DLD1 (cell line): ENCODE measurements around the gene CLCNKA.
"Not testable (repeated sequence)": the region's sequence is repeated elsewhere in the genome, so short reads cannot be mapped to it uniquely, and the experiment has no call there.

ENCODE experiments used
- in situ Hi-C: cut with HindIII; loops from 2 replicates; pipeline ENCODE4 v1.10.0; 2017; ENCODE audit warnings: low sequenced_read_pairs

CLCNKA gene

GRCh38 chr1:15997076-15997585 lies 24.7 kb upstream of the CLCNKA start:
- in situ Hi-C loops, result no loop called here

DNA sequence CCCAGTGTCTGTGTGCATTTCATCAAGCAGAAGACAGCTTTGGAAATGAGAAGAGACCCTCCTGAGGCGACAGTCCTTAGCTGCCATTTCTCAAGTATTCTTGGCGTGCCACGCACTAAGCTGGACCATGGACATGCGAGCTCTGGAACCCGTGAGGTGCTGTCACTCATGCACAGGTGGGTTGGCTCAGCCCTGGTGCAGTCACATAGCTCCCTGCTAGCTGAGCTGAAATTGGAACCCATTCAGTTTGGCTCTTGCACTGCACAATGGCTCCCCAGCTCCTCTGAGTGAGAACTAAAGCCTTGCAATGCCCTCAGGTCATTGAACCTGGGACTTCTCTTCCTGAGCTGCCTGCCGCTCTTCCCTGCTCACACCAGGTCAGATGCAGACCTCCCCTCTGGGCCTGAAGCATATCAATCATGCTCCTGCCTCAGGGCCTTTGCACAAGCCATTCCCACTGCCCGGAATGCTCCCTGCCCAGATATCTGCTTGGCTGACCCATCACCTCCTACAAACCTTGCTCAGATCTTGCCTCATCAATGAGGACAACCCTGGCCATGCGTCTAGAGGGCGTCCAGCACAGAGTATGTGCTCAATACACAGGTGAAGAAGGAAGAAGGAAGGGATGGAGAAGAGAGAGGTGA lies 24.1 kb upstream of the CLCNKA start:
- in situ Hi-C loops, result no loop called here

DNA sequence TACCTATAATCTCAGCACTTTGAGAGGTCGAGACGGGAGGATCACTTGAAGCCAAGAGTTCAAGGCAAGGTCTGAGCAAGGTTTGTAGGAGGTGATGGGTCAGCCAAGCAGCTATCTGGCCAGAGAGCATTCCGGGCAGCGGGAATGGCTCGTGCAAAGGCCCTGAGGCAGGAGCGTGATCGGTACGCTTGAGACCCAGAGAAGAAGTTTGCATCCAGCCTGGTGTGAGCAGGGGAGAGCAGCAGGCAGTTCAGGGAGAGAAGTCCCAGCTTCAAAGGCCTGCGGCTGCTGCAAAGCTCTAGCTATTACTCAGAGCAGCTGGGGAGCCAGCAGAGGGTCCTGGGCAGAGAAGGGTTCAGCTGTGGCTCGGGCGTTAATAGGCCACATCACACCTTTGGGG lies 22.9 kb upstream of the CLCNKA start:
- in situ Hi-C loops, result no loop called here

GRCh38 chr1:16001274-16001673 lies 20.6 kb upstream of the CLCNKA start:
- in situ Hi-C loops, result not testable (repeated sequence)

DNA sequence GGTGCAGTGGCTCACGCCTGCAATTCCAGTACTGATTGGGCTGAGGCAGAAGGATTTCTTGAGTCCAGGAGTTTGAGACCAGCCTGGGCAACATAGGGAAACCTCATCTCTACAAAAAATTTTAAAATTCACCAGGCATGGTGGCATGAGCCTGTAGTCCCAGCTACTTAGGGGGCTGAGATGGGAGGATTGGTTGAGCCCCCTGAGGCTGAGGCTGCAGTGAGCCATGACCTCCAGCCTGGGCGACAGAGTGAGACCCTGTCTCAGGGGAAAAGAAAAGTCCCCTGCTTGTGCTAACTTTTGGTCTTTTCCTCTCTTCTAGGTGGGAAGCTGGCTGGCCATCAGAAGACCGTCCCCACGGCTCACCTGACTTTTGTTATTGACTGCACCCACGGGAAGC lies 16.2 kb upstream of the CLCNKA start:
- in situ Hi-C loops, result no loop called here

- in situ Hi-C loops, result no loop called here
Observed at GRCh38 chr1:16006010-16006409, 15.8 kb upstream of the CLCNKA start.

DNA sequence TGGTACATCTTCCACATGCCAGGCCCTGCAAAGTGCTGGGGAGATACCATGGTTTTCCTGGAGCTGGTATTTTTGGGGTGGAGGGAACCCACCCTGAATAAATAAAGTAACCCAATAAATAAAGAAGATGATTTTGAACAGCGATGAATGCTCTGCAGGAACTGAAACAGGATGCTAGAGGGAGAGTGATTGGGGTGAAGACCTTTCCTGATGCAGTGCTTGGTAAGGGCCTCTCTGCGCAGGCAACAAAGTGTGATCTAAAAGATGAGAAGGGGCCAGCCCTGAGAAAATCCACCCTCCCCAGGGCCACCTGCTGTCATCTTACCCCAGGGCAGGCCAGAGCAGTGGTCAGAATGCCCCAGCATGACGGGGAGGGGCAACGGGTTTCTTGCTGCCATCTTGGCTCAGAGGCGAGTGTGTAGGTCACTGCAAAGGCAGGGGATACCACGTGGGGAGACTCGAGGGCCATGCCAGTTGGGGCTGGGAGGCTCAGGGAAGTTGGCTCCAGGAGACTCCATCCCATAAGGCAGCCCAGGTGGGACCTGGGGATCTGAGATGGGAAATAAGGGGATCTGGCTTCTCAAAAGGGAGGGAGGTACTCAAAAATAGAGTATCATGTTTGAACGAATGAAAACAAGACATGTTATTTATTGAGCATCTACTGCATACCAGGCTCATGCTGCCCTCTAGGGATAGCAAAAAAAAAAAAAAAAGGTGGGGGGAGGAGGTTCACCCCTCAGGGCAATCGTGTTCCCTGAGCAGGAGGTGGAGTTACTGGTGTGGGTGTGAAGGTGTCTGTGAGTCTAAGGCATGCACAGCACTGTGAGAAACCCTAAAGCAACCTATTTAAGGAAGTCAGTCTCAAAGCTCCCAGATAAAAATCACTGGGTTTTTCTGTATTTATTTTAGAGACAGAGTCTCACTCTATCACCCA lies 15.0 kb upstream of the CLCNKA start:
- in situ Hi-C loops, result no loop called here

- in situ Hi-C loops, result no loop called here
Observed at GRCh38 chr1:16007671-16008341, 14.0 kb upstream of the CLCNKA start.

- in situ Hi-C loops, result no loop called here
Observed at GRCh38 chr1:16009030-16009460, 12.8 kb upstream of the CLCNKA start.

DNA sequence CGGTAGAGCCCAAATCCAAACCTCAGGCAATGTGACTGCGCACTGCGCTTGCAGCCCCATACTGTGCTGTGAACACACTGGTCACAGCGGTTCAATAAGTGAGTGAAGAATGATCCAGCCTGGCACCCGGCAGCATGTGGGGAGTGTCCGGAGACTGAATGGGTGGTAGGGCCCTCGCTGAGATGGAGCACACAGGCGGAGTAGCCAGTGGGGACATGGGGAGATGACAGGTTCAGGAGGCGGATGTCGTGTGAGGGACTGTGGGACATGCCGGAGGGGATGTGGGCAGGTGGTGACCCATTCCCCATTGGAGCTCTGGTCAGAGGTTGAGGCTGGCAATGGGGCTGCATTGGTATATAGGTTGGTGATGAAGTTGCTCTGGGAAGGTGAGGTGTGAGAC lies 12.2 kb upstream of the CLCNKA start:
- in situ Hi-C loops, result no loop called here

DNA sequence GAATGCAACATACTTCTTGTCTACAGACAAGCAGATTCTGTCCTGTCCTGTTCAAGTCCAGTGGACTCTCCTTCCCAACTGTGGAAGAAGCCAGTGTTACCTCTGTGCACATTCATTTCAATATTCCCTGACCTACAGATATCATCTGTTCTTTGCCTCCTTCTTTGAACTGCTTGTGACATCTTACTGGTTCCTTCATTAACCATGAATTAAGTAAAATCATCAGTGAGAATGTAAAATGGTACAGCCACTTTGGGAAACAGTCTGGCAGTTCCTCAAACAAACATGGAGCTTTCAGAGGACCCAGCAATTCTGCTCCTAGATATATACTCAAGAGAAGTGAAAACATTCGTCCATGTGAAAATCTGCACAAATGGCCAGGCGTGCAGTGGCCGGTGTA lies 11.0 kb upstream of the CLCNKA start:
- in situ Hi-C loops, result no loop called here

DNA sequence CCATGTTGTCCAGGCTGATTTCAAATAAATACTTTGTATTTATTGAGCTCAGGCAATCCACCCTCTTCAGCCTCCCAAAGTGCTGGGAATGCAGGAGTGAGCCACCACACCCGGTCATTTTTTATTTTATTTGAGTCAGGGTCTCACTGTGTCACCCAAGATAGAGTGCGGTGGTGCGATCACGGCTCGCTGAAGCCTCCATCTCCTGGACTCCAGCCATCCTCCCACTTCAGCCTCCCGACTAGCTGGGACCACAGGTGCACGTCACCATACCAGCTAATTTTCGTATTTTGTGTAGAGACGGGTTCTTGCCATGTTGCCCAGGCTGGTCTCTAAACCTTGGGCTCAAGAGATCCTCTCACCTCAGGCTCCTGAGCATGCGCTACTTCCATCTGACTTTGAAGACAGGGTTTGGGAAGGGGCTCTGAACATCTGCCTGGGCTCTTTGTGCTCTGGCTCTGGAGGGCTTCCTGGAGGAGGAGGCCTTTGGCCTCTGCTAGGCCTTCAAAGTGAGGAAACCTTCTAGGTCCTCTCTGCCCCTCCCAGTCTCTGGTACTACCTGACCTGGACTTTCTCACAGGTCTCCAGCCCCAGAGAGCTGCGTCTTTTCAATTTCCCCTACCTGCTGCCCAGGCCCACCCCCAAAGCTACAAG lies 9.8 kb upstream of the CLCNKA start:
- in situ Hi-C loops, result no loop called here

DNA sequence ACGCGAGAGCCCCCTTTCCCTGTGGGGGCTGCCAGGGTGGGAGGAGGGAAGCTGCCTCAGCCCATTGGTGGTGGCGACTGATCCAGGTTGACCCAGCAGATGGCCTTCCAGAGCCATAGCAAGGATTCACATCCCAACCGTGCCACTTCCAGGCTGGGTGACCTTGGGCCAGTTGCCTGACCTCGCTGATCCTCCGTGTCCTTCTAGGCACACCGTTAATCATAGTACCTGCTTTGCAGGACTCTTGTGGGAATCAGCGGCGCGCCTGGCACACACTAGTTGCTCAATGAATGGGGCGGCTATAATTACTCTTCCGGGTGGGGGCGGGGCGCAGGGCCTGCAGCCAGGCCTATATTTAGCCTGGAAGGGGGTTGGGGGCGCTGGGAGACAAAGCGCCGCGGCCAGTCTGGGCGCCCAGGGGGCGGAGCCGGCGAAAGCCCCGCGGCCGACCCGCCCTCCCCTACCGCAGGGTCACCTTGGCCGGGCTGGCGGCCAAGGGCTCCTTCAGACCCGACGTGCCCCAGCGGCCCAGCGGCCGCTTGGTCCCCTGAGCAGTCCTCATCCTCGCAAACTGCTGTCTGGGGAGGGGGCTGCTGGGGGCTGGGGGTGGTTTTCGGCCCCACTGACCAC lies 9.1 kb upstream of the CLCNKA start:
- in situ Hi-C loops, result no loop called here

DNA sequence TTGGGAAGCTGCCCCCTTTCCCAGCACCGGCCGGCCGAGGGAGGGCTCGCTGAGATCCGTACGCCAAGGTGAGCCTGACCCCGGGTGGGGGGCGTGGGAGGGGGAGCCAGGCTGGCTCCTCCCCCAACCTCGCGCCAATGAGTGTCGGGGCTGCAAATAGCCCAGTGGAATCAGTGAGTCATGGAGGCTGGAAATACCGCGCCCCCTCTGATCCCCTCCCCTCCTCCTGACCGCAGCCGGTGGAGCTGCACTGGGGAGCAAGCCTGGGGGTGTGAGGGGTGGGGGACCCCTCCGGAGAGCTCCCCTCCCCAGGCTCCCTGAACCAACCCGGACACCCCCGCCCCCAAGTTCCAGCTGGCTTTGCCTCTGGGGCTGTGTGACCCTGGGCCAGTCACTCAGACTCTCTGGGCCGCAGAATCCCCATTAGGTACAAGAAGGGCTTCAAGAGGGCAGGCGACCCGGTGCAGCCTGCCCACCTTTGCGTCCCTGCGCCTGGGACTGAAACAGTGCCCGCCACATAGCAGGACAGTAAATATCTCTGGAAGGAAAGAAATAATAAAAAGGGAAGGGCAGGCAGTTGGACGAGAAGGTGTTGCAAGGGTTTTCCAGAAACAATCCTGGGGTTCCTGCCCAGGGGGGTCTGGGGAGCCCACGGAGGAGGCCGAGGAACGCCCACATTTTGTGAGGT lies 8.5 kb upstream of the CLCNKA start:
- in situ Hi-C loops, result no loop called here

- in situ Hi-C loops, result no loop called here
Observed at GRCh38 chr1:16013908-16014258, 8.0 kb upstream of the CLCNKA start.

- in situ Hi-C loops, result no loop called here
Observed at GRCh38 chr1:16014509-16015482, 7.0 kb upstream of the CLCNKA start.

- in situ Hi-C loops, result no loop called here
Observed at GRCh38 chr1:16015491-16015890, 6.3 kb upstream of the CLCNKA start.

DNA sequence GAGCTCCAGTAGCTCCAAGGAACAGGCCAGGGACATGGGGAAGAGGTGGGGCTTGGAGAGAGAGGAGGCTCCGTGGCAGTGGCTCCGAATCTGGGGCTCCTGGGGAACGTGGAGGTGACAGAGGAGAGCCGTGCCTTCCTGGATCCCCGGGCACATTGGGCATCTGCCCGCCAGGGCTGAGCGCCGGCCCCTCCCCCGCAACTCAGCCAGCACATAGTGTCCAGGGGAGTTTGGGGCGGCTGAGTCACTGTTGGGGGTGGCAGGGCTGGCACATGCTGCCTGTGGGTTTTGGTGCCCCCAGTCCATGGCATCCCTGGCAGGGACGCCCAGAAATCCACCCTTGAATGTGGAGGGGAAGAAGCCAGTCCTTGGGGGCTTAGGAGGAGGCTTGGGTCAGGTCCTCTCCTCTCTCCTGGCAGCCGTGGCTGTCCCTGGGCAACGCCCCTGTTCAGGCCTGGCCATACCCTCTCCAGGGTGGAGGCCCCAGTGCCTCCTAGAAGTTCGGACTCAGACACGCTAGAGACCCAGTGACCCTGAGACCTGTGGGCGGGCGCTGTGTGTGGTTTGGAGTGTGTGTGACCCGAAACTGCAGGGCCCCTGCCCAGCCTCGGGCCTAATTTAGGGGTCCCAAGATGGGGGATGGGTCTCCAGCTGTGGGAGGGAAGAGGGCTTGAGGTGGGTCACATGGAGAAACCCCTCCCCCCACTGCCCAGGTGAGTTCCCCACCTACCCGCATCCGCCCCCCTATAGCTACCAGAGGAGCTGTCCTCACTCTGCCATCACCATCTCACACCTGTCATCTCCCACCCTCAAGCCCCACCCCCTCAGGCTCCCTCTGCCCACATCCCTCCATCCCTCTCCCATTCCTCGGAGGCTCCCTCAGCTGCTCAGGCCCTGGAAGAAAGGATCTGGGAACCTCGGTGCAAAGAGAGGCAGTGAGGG lies 5.6 kb upstream of the CLCNKA start:
- in situ Hi-C loops, result no loop called here
